GM19351 (cell line): ENCODE data around the gene RAB4B.
"Not testable (repeated sequence)": the region's sequence is repeated elsewhere in the genome, so short reads cannot be mapped to it uniquely, and the experiment has no call there.

Experiments
- ATAC-seq: cut with Tn5 transposase; IDR thresholded peaks from one replicate; pipeline ENCODE4 v1.9.1; 2021; ENCODE audit warnings: mild to moderate bottlenecking, moderate library complexity; ENCODE audit not compliant: unreplicated experiment

Gene RAB4B

DNA sequence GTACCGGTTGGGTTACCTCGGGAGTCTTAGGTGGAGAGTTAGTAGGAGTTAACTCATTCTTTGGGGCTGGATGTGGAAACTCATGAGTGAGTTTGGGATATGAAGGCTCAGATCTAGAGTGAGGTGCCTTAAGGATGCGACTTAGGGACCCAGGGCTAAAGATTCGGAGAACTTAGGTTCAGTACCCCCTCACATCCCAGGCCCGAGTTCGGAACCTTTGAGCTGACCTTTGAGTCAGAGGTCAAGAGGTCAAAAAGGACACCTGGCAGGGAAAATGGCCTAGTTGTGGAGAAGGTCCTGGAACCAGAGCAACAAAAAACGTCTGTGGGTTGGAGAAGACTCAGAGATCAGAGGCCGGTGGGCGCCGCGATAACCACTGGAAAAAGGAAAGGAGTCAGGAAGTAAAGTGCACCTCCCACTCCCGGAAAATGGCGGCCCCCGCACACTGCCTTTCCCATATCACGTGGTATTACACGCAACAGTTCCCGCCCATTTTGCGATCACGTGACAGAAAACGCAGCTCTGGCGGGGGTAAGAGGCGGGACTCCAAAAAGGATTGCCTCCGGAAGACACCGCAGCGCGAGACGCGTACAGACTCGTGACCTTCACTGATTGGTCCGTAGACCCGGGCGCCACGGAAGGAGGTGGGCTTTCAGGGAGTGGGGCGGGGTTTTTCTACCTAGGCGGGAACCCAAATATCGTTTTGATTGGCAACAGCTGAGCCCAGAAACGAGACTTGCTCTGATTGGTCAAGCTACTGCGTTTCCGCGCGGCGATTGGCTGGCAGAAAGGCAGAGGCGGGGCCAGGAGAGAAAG is 27.8 kb upstream of the RAB4B start, which contains the start of gene ACTMAP:
ACTMAP (minus strand) TSS at position 420 of the 816 bp plus-strand sequence. CDS start 674 bp downstream, outside the sequence.
- peak; percentile 80 for ATAC-seq

- ATAC-seq: peak; percentile 53
These were observed 27.0 kb upstream of the RAB4B start, which contains the start of gene SNRPA for GRCh38 chr19:40750874-40751537. TSS of gene SNRPA (plus strand) at chr19:40751203. CDS start at chr19:40751409, 206 bp downstream.

DNA sequence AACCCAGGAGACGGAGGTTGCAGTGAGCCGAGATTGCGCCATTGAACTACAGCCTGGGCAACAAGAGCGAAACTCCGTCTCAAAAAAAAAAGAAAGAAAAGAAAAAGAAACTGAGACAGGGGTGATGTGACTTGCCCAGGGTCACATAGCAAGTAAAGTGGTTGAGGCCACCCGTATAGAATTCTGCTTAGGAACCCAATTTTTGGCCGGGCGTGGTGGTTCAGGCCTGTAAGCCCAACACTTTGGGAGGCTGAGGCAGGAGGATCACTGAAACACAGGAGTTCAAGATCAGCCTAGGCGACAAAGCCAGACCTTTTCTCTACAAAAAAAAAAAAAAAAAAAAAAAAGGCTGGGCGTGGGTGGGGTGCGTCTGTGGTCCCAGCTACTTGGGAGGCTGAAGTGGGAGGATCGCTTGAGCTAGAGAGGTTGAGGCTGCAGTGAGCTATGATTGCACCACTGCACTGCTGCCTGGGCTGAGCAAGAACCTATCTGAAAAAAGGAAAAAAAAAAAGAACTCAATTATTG is 25.7 kb upstream of the RAB4B start:
- ATAC-seq: no peak

DNA sequence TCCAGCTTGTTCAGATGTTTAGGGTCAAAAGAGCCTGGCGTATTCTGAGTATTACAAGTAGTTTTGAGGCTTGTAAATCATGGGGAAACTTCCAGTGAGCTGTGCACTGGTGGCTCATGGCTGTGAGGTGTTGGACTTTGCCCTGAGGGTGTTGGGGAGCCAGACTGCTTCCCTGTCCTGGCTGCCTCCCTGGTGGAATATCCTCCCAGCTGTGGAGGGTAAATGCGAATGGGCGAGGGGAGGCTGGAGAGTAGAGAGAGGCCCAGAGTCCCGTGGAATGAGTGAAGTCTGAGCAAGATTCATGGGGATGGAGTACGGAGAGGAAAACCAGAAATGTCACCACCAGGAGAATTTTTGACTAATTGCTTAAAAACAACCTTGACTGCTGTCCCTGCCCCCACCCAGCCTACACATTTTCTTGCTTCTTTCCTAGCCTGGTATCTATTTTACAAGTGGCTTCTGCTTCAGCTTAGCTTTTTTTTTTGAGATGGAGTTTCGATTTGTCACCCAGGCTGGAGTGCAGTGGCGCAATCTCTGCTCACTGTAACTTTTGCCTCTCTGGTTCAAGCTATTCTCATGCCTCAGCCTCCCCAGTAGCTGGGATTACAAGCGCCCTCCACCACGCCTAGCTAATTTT is 23.3 kb upstream of the RAB4B start:
- no peak for ATAC-seq

- no peak for ATAC-seq
These were observed 22.8 kb upstream of the RAB4B start for GRCh38 chr19:40755248-40755624.

GRCh38 chr19:40755791-40756190 is 22.3 kb upstream of the RAB4B start:
- ATAC-seq: no peak

DNA sequence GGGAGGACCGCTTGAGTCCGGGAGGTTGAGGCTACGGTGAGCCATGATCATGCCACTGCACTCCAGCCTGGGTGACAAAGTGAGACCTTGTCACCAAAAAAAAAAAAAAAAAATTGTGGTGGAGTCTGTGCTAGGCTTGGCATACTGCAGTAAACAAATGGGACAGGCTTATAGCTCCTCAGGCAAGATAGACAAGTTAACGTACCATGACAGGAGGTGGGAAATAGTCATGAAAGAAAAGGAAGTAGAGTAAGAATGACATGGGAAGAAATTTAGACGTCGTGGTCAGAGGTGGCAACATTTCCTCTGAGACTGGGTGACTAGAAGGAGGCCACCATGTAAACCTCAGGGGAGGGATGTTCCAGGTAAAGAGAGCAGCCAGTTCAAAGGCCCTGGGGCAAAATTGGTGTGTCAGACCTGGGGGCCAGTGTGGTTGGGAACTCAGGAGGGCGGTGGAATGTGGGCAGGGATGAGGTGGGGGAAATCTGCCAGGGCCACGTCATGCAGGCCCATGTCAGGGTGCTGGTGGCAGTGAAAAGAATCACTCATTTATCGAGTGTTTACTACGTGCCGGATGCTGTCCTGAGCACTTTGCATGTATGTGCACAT is 21.4 kb upstream of the RAB4B start:
- ATAC-seq: no peak

DNA sequence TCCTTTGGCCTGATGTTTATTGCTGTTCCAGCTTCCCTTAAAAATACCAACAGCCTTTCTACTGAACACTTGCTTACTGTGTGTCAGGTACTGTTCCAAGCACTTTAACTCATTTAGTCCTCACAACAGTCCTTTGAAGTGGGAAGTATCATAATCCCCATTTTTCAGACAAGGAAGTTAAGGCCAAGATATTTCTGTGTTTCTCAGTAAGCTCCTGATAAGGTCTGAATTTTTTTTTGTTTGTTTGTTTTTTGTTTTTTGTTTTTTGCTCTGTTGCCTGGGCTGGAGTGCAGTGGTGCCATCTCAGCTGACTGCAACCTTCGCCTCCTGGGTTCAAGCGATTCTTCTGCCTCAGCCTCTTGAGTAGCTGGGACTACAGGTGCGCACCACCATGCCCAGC is 19.6 kb upstream of the RAB4B start:
- no peak for ATAC-seq

DNA sequence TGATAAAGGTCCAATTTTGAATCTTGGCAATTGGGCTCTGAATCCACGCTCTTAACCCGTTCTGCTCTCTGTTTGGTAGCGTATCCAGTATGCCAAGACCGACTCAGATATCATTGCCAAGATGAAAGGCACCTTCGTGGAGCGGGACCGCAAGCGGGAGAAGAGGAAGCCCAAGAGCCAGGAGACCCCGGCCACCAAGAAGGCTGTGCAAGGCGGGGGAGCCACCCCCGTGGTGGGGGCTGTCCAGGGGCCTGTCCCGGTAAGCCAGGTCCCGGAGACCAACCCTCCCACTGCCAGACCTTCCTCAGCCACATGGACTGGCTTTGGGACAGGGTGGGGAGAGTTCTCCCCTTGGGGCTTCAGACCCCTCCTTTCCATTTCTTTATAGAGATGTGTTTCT is 18.7 kb upstream of the RAB4B start:
- ATAC-seq: no peak

- no peak for ATAC-seq
These were observed 15.1 kb upstream of the RAB4B start for GRCh38 chr19:40762754-40763470.

GRCh38 chr19:40763526-40763925 is 14.5 kb upstream of the RAB4B start:
- ATAC-seq: no peak

- ATAC-seq: no peak
These were observed 14.1 kb upstream of the RAB4B start for GRCh38 chr19:40763963-40764362.

GRCh38 chr19:40766385-40766784 is 11.7 kb upstream of the RAB4B start:
- not testable (repeated sequence) for ATAC-seq

- ATAC-seq: no peak
These were observed 9.2 kb upstream of the RAB4B start for GRCh38 chr19:40768869-40769268.

GRCh38 chr19:40771101-40771862 is 6.8 kb upstream of the RAB4B start:
- not testable (repeated sequence) for ATAC-seq

- no peak for ATAC-seq
These were observed 3.0 kb upstream of the RAB4B start, which contains the start of gene MIA for GRCh38 chr19:40774916-40775631. TSS of gene MIA (plus strand) at chr19:40775521. CDS start at chr19:40775543, 22 bp downstream.

DNA sequence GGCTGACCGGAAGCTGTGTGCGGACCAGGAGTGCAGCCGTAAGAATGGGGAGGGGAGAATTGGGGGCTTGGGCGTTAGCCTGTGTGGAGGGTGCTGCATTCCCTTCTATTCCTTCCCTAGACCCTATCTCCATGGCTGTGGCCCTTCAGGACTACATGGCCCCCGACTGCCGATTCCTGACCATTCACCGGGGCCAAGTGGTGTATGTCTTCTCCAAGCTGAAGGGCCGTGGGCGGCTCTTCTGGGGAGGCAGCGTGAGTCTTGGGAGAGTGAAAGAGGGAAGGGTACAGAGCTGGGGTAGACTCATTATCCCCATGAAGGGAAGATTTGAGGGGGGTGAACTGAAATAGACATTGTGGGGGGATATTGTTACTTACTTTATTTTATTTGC is 2.4 kb upstream of the RAB4B start:
- ATAC-seq: no peak

DNA sequence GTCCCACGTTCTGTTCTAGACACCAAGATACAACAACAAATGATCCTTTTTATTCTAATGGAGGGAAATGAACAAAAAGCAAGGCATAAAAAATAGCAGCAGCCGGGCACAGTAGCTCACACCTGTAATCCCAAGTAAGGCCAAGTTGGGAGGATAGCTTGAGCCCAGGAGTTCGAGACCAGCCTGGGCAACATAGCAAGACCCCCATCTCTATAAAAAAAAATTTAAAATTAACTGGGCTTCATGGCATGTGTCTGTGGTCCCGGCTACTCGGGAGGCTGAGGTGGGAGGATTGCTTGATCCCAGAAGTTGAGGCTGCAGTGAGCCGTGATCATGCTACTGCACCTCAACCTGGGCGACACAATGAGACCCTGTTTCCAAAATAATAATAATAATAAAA is 1.7 kb upstream of the RAB4B start:
- ATAC-seq: no peak
